SK-N-MC (cell line): Measurements from ENCODE around the gene PDE5A.
A peak's percentile ranks its signal among the peaks of the same experiment; 100 is the strongest.

Experiments
- DNase-seq: peaks from one replicate; pipeline ENCODE4 v3.0.0-alpha.2; 2011; ENCODE audit warnings: low read depth, low spot score
- H3K27ac ChIP-seq: fragments of 200-600 bp; sonication (generic); 2 replicates; pipeline ENCODE4 v1.5.1; 2016; ENCODE audit warnings: mixed run types
- H3K36me3 ChIP-seq: fragments of 200-600 bp; sonication (generic); 2 replicates; pipeline ENCODE4 v1.6.1; 2017; ENCODE audit warnings: antibody characterized with exemption, low read length, mixed read lengths; ENCODE audit not compliant: insufficient read depth
- H3K4me3 ChIP-seq: fragments of 200-600 bp; sonication (generic); 2 replicates; pipeline ENCODE4 v1.5.1; 2016
- H3K9ac ChIP-seq: fragments of 200-600 bp; sonication (generic); 2 replicates; pipeline ENCODE4 v1.8.0; 2017; ENCODE audit warnings: mixed run types, mixed read lengths; ENCODE audit not compliant: insufficient read length
- H3K9me3 ChIP-seq: fragments of 200-600 bp; sonication (generic); 2 replicates; pipeline ENCODE4 v1.6.1; 2017; ENCODE audit warnings: low read depth, mild to moderate bottlenecking, antibody characterized with exemption, low read length, moderate library complexity, mixed read lengths
- EZH2 ChIP-seq: fragments of 200-600 bp; sonication (generic); IDR thresholded peaks from one replicate; pipeline ENCODE4 v1.6.1; 2017; ENCODE audit warnings: antibody characterized with exemption
- FOXP2 ChIP-seq: optimal IDR thresholded peaks from 2 replicates; pipeline ENCODE3; 2011; ENCODE audit warnings: mild to moderate bottlenecking, moderate library complexity; ENCODE audit not compliant: insufficient read depth; ENCODE audit errors: extremely low read length, control extremely low read depth
- POLR2AphosphoS5 ChIP-seq: IDR thresholded peaks from 2 replicates; pipeline ENCODE4 v1.6.1; 2012; ENCODE audit warnings: mild to moderate bottlenecking, low read depth, low read length, borderline replicate concordance

Gene PDE5A

GRCh38 chr4:119628281-119629141, at the start of gene PDE5A:
TSS of gene PDE5A (minus strand) at chr4:119628804. CDS start at chr4:119628671, 133 bp downstream.
- H3K4me3 ChIP-seq = peak within 1 kb of the TSS; percentile 91
- no peak for TF ChIP-seq POLR2AphosphoS5
- no peak for TF ChIP-seq EZH2
- TF ChIP-seq FOXP2 = no peak
- no peak within 1 kb of the TSS for H3K27ac ChIP-seq

DNA sequence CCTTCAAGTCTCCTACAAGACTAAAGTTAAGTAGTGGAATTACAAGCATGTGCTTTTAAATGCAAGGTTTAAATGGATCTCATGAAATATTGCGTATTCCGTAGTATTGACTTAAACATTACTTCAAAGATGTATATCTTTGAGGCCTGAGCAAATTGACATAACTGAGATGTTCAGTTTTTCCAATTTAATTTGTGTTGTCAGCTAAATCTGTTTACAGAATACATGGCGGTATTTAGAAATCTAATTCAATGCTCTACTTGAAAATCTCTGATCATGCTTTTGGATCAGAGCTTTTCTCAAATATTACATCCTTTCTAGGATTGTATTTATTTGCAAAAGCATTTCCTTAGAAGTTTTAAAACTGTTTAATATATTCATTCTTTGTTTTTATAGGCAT, 47.5 kb upstream of the PDE5A start:
- Histone ChIP-seq H3K36me3 (no peaks in the 10 kb centered on the region), H3K27ac (no peak overlapping the region)
- no peak for DNase-seq

More at GRCh38 chr4:119628281-119629141, at the start of gene PDE5A:
- peak; percentile 30 for DNase-seq
- H3K36me3 ChIP-seq = no peaks in the 10 kb centered on the region
- H3K9me3 ChIP-seq = no peaks in the 10 kb centered on the region
- peak within 1 kb of the TSS; percentile 46 for H3K9ac ChIP-seq

GRCh38 chr4:119675391-119675790, 46.8 kb upstream of the PDE5A start:
- H3K9ac ChIP-seq = no peak overlapping the region
- H3K9me3 ChIP-seq = no peaks in the 10 kb centered on the region
- H3K27ac ChIP-seq = no peak overlapping the region
- no peak for DNase-seq
- TF ChIP-seq POLR2AphosphoS5 (no peak), EZH2 (no peak), FOXP2 (no peak)
- no peak overlapping the region for H3K4me3 ChIP-seq
- no peaks in the 10 kb centered on the region for H3K36me3 ChIP-seq

More for the DNA sequence above, 47.5 kb upstream of the PDE5A start:
- Histone ChIP-seq H3K9ac (no peak overlapping the region), H3K9me3 (no peaks in the 10 kb centered on the region), H3K4me3 (no peak overlapping the region)
- TF ChIP-seq EZH2 (no peak), FOXP2 (no peak), POLR2AphosphoS5 (no peak)

DNA sequence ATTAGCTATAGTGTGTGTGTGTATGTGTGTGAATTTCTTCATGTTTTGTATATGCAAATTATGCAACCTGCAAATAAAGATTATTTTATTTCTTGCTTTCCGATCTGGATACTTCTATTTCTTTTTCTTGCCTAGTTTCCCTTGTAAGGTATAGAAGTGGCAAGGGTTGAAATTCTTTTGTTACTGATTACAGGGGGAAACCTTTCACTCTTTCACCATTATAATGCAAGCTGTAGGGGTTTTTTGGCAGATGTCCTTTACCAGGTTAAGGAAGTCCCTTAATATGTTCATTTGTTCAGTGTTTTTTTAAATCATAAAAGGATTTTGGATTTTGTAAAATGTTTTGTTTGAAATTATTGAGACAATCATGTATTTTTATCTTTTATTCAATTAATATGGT, 44.3 kb upstream of the PDE5A start:
- DNase-seq = no peak
- H3K9me3 ChIP-seq = no peaks in the 10 kb centered on the region
- H3K27ac ChIP-seq = no peak overlapping the region
- no peak overlapping the region for H3K4me3 ChIP-seq
- H3K9ac ChIP-seq = no peak overlapping the region
- TF ChIP-seq FOXP2 (no peak), EZH2 (no peak), POLR2AphosphoS5 (no peak)
- H3K36me3 ChIP-seq = no peaks in the 10 kb centered on the region

- H3K4me3 ChIP-seq = no peak overlapping the region
These were observed 43.5 kb upstream of the PDE5A start for GRCh38 chr4:119672086-119672485.

DNA sequence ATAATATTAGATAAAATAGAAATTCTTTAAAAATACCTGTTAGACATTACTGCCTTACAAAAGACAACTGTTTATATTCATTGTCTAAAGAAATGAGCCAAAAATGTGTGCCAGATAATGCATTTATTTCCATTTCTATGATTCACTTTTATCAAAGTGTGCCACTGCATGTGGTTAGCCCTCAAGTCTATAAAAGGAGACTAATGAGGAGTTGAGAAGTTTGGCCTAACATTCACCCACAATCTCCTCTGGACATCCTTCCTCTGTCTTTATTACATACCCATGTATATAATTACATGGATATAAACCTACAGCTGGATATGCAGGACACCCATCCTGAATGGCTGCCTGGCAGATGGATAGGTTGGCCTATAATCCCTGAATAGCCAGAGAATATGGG, 42.6 kb upstream of the PDE5A start:
- Histone ChIP-seq H3K9ac (no peak overlapping the region), H3K9me3 (no peaks in the 10 kb centered on the region), H3K27ac (no peak overlapping the region), H3K36me3 (no peaks in the 10 kb centered on the region), H3K4me3 (no peak overlapping the region)
- TF ChIP-seq POLR2AphosphoS5 = no peak
- TF ChIP-seq EZH2 = no peak
- TF ChIP-seq FOXP2 = no peak
- DNase-seq = no peak

More at GRCh38 chr4:119672086-119672485, 43.5 kb upstream of the PDE5A start:
- Histone ChIP-seq H3K9me3 (no peaks in the 10 kb centered on the region), H3K27ac (no peak overlapping the region), H3K36me3 (no peaks in the 10 kb centered on the region), H3K9ac (no peak overlapping the region)
- DNase-seq = no peak
- TF ChIP-seq FOXP2 (no peak), EZH2 (no peak)

- no peak for TF ChIP-seq FOXP2
- no peak for TF ChIP-seq EZH2
- no peak for TF ChIP-seq POLR2AphosphoS5
- Histone ChIP-seq H3K4me3 (no peak overlapping the region), H3K27ac (no peak overlapping the region), H3K9me3 (no peaks in the 10 kb centered on the region), H3K9ac (no peak overlapping the region), H3K36me3 (no peaks in the 10 kb centered on the region)
- no peak for DNase-seq
These were observed 39.2 kb upstream of the PDE5A start for GRCh38 chr4:119667802-119668201.

DNA sequence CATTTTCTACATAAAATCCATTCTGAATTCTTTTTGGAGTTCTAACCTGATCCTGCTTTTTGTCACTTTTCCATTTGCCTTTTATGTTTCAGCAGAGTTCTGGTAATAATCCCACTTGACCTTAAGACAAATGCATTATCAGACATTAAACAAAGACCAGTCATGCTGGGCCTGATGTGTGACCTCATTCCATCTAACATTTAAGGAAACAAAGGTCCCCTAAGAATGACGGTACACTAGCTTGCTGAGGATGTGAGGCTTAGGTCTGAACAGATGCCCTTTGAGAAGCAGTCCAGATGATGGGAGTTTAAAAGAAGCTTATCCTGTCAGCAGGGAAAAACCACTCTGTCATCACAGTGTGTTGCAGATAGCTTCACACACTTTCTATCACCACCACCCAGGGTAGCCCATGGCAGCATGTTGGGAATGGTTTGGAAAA, 38.1 kb upstream of the PDE5A start:
- Histone ChIP-seq H3K4me3 (no peak overlapping the region), H3K36me3 (no peaks in the 10 kb centered on the region), H3K27ac (no peak overlapping the region), H3K9me3 (no peaks in the 10 kb centered on the region), H3K9ac (no peak overlapping the region)
- no peak for DNase-seq
- TF ChIP-seq EZH2 (no peak), POLR2AphosphoS5 (no peak), FOXP2 (no peak)
